DMS79 (cell line): ENCODE data around the gene HOXC11.

Source experiments
- DNase-seq: peaks from one replicate; lab custom pipeline; 2025; lab: John Stamatoyannopoulos, UW

The HOXC11 gene

DNA sequence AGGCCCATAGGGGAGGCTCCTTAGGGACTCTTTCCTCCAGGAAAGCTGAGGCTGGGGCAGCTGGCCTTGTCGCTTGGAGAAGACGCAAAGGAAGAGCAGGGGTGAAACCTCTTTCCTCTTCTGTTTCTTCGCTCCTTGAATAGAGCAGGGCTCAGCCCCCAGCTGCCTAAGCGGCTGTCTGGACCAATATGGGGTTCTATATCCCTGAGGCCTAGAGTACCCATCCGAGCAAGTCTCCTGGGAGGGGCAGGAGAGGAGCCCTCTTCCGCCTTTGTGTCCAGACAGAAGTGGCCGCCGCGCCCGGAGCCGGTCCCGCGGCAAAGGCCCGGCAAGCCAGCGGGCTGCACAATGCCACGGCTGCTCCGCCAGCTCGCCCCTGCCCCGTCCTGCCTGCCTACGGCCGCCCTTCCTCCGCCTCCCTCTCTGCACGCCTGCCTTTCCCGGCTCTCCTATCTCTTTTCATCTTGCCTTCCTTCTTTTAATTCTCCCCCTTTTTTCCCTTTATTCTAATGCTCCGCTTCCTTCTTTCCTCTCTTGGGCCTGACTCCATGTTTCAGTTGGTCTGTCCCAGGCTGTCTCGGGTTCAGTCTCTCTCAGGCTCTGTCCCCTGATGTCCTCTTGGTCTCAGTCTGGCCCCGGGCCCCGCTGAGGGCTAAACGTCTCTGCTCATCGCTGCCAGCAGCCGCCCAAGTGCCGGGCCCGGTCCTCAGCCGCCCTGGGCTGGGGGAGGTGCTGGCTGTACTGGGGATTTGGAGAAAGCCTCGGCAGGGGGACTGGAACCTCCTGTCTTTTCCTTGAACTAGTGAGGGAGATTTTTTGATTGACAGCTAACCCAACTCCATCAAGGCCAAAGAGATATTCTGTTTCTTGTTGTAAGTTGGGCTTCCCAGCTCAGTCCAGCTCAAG, 24.5 kb downstream of the HOXC11 start:
- DNase-seq: no peak

DNA sequence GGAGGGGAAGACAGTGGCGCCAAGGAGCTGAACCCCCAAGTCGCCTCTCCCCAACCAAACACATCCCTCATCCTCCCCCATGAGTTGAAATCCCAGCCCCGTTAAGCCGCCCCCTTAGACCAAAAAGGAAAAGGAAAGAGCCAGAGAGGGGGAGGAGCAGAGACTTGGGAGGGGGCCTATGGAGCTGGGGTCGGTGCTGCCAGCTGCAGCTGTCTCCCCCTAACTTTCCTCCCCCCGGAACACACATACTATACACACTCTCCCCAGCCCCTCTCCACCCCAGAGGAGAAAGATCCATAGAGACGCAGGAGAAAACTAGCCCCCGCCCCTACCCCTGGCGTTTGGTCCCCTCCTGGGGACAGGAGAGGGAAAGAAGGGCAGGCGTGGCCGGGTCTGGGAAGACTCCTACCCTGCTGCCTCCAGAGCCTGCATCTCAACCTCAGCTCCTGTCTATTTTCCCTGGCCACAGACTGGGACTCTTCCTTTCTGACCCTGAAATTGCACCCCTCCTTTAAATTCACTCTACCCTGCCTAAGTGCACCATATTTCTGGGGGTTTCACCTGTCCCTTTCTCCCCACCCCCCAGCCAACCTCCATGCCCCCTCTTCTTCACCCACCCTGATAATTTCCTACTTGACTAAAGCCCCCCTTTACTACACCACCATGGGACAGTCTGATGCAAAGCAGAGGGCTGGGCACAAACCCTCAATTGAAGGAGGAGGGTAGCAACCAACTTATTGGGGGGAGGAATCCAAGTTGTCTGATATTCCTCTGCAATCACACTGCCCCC, 25.4 kb downstream of the HOXC11 start:
- DNase-seq: no peak

DNA sequence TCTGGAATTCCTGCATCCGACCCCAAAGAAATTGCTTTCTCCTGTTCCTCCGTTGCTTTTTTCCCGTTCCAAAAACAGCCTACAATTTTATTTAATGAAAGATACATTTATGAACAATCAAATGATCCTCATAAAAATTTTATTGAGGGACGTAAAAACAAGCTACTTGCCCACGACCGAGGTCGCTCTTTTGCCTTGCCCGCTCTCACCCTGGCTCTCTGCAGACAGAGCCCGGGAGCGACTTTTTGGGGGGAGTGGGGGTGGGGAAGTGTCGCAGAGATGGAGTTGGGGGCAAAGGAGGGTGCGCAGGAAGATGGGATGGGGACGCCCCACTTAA, 25.9 kb downstream of the HOXC11 start:
- no peak for DNase-seq

DNA sequence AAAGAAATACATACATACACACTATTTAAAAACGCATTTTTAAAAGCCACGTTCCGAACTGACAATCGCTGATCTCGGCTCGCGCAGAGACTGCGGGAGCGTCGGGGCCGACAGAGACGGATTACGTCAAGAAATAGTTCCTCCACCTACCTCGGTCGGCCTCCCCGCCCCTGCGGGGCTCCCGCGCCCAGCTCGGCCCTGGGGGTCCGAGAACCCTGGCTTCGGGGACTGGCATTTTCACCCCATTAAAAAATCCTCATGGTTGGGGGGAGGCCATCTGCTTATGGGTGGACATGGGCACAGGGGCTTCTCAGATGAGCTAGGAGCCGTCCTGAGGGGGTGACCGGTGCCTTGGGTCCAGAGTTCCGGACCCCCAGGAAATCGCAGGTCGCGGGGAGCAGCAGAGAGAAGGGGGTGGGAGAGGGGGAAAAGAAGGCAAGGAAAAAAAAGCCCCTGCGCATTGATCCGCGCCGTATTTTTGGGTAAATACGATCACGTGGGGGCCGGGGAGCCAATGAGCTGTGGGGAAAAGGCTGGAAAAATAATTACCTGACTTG, 26.7 kb downstream of the HOXC11 start:
- peak; percentile 20 for DNase-seq

DNA sequence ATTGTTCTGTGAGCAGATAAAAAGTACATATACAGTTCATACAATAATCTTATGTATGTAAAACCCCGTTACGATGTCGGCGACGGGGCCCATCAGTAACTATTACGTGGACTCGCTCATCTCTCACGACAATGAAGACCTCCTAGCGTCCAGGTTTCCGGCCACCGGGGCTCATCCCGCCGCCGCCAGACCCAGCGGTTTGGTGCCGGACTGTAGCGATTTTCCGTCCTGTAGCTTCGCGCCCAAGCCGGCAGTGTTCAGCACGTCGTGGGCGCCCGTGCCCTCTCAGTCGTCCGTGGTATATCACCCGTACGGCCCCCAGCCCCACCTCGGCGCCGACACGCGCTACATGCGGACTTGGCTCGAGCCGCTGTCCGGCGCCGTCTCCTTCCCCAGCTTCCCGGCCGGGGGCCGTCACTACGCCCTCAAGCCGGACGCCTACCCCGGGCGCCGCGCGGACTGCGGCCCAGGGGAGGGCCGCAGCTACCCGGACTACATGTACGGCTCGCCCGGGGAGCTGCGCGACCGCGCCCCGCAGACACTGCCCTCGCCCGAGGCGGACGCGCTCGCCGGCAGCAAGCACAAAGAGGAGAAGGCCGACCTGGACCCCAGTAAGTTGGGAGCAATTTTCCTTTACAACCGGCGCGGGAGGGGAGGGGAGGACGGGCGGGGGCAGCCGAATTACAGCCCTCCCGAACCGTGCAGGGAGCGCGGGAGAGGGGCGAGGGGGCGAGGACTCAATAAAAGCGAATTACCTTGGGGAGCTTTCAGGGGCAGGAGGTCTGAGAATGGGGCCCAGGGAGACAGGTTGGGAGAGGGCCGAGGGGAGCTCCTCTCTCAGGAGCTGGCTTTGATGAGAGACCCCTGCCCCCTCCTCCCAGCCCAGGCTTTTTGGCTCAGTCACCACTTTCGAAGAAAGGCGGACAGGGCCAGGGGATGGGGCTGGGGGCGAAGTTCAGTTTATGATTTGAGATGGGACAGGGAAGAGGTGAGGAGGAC, 27.5 kb downstream of the HOXC11 start, which contains the start of gene HOXC9:
Gene HOXC9, plus strand, starts transcription at position 46 of the 999 bp plus-strand sequence. Its CDS starts 28 bp downstream, at position 74.
- no peak for DNase-seq

DNA sequence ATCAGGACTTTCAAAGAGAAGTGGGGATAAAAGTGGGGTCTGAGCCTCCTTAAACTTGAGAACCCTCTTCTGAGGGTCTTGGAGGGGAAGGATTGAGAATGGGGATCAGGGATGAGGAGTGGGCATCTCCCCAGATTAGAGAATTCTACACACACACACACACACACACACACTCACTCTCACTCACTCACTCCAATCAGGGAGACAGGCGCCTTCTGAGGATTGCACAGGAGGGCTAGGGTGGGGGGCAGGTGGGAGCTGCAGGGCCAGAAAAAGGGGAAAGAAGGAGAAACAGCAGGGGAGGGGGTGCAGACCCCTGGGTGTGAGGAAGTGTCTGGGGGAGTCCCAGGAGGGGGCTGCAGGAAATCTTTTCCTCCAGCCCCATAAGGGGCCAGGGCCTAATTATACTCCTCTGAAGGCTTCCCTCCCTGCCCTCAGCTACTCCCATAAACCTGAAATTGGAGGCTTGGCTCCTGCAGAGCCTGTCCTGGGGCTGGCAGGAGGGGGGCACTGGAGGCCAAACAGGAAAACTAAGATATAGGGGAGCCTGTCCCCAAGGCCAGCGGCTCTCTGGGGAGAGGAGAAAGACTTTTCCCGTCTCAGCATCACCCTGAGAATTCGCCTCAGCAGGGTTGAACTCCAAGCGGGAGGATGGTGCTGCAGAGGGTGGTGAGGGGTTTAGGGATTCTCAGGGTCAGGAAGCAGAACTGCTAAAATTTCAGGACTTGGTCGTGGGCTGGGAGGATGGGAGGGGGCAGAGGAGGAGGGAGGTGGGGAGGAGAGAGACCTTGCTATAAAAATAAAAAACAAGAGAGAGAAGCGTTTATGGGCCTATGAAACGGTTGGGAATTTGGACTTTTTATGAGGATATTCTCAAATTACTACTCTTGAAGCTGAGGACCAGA, 28.6 kb downstream of the HOXC11 start:
- no peak for DNase-seq

DNA sequence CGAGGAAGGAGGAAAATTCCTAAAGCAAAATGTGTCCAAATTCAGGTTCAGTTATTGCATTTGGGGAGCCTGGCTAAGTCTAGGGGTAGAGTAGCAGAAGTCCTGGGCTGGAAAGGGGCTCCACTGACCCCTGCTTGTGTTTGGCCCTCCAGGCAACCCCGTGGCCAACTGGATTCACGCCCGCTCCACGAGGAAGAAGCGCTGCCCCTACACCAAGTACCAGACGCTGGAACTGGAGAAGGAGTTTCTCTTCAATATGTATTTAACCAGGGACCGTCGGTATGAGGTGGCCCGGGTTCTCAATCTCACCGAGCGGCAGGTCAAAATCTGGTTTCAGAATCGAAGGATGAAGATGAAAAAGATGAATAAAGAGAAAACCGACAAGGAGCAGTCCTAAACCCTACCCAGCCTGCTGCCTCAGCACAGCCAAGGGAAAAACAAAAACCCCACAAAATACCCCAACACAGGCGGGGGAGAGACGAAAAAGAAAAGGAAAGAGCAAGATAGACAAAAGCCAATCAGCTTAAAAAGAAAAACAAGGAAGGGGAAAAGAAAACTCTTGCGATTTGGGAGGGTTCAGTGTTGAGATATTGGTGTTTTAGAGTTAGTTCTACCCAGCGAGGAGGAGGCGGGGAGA, 29.5 kb downstream of the HOXC11 start:
- DNase-seq: no peak

DNA sequence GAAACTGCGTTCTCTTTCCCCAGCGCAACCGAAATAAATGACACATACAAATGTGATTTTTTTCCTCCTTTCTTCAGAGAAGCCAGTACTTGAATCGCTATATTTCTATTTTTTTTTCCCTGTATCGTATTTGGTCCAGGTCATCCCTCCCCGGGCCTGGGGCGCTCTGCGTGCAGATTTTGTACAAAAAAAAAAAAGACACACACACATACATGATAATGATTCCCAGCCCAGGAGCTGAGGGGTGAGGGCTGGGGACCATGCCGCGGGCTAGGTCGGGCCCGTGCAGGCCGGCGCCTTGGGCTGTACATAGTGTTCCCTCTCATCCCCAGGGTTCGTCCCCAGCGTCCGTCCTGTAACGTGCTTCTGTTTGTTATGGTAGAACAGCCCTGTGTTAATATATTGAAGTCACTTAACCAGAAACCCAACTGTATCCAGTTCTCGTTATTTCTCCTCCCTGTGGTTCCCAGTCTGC, 30.0 kb downstream of the HOXC11 start:
- DNase-seq: no peak

DNA sequence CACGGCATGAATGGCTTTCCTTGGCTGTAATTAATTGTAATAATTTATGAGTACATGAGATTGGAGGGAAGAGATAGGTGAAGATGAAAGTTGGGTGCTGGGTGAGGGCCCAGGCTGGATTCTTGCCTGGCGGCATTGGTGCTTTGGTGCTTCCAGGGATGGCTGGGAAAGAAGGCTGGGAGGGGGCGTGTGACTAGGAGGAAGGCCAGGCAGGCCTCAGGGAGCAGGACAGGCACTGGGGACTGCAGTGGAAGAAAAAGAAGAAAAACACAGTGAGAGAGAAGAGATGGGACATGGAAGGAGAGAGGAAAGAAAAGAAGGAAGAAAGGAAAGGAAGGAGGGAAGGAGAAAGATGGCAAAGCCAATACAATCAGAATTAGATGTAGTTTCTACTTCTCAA, 30.7 kb downstream of the HOXC11 start:
- no peak for DNase-seq

DNA sequence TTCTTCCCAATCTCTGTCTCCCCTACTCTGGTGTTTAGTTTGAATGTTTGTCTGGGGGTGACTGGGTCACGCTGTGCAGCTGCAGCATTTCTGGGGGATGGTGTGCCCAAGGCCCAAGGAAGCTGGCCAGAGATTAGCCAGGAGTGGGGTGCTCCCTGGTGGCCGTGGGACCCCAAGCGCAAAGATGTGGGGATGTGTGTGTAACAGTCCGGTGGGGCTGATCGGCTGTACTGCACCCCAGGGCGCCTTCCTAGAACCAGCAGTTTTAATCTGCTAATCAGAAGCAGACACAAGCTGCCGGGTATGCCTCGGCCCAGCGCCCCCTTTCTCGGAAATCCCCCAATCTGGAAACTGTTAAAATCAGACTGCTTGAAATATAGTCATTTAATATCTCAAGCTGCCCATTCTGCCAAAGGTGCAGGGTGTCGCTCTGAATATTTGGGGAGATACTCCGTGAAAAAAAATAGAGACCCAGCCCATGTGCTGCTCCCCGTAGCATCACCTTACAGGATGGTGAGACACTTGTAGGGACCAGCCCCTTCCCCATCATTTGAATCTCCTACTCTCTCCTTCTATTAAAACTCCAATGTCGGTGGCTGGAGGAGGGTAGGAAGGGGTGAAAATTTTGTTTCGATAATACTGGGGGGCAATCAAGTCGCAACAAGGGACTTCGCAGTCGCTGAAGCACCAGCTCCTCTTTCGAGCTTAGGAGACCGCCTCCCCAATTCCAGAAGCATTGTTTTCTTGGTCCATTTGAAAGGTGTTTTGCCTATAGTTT, 31.3 kb downstream of the HOXC11 start:
- no peak for DNase-seq

DNA sequence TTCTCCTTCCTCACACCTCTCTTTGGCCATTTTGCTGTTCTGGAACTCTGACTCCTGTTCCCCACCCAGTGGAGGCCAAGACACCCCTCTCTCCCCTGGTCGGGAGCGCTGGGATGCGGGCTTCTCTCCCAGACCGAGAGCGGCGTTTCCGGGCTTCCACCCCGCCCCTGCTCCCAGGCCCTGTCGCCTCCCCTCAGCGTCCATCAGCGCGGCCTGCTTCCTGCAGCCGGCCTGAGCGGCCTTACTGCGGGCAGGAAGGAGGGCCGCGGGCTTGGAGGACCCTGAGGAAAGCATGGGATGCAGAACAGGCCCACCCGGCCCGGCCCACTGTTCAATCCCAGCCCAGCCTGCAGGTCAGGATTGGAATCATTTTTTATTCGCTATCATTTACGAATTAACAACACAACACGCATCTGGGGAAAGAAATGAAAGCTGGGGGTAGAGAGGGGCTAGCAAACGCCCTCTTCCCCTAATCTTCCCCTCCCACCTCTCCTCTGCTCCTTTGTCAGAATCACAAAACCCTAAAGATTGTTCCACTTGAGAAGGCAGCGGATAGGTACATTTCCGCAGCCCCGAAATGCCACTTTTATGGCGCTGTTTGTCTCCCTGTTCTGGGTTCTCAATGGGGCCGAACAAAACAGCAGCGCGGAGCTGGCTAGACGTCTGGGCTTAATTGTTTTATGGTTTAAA, 32.1 kb downstream of the HOXC11 start:
- no peak for DNase-seq

DNA sequence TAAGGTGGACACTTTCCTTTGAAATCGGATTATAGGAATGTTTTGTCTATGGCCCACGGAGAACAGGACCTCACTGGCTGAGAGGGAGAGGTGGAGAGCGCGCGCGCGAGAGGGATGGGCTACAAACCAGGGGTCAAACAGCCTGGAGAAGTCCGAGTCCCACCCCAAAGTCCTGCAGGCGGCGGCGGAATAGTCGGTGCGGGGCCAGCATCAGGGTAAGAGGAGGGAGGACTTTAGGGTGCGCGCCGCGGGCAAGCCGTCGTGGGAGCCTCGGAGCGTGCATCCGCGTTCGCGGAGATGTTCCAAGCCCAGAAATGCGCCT, 32.6 kb downstream of the HOXC11 start:
- DNase-seq: no peak

DNA sequence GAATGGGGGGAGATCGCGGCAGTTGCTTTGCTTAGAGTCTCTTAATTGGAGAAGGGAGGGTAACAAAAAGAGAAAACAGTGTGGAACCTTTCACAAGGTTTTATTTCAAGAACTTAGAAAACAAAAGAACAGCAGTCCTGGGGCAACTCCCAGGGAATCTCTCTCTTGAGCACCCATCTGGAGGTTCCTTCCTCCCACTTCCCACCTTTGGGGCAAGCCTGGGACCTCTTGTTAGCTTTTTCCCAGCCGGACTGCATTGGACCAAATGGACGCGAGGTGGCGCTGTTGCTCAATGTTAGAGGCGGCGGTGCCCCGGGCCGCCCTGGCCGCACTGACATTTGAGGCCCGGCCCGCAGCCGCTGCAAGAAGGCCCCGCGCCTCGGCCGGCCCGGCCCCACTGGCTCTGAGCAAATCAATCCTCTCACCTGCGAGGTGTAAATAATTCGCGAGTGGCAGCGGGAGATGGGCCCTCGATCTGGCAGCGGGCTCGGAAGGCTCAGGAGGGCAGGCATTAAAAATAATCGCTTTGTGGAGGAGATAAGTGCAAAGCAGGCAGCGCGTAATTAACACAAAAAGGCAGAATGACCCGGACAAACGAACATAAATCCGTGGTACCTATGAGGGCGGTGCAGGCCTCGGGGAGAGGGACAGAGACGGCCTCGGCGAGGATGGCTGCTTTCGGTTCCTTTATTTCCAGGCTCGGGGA, 33.1 kb downstream of the HOXC11 start:
- DNase-seq: peak; percentile 30

DNA sequence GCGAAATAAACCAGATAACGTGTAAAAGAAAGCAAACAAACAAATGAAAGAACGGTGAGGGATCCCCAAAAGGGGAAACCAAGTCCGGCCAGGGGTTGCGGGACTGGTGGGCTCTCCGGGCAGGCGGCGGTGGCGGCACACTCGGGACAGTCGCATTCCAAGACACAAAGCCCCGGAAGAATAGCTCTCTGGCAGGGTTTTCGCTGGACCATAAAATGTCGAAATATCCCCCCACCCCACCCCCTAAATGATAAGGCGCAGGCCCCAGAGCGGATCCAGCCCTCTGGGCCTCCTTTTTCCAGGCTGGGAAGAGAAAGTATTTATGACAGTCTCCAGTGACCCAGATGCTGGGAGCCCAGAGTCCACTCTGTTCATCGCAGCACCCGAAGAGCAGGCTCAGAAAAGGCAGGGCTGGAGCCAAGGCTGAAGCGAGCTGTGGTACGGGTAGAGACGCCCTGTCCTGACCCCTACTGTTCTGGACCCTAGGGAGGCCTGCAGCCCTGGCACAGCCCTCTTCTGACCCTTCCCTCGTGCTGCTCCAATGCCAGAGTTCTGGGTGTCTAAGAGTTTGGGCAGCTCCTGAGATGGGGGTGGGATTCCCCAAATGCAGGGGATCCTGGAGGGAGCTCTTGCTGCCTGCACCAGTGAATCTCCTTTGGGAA, 33.8 kb downstream of the HOXC11 start:
- DNase-seq: no peak

DNA sequence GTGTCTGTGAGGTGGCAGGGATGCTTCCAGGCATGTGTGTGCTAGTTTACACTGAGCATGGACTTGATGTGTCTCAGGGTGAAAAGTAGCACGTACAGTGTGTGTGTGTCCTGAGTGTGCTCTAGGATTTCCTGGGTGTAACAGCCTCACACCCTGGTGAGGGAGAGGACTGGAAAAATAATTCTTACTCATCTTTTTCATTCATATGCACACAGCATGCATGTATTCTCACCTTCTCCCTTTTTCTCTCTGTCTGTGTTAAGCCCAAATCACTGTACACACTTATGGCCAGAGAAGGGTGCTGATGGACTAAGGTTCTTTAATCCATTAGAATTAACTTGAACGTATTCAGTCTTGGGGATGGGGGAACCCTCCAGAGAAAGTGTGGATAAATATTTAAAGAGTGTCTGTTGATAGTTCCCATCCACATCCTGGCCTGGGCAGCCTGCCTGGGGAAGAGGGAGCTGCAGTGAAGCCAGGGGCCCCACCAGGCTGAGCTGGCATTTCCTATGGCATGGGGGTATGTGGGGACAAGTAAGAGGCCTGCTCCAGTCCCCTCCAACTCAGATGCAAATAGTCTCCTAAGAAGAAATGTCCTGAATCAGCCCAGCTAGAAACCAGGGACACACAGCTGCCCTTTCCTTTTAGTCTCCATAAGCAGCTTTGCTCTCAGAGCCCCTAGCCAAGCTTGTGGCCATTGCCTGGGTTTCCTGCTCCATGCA, 34.8 kb downstream of the HOXC11 start:
- DNase-seq: no peak

DNA sequence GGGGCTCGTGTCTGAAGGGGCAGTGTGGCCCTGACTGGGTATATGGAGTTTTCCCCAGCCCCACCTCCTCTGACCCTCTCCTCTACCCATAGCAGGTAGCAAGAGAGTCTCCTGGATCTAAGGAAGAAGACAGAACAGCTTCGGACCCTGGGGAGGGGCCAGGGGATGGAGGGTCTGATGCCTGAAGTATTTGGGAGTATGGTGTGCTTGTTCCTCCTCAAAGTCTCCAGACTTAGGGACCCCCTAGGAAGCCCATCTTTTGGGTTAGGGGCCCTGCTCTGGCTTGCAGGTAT, 35.3 kb downstream of the HOXC11 start:
- DNase-seq: no peak
